Measurements from ENCODE around the gene WNT4. TPM values are rescaled to one million over a fixed set of nuclear protein-coding genes. Genes with fewer than 3 reads are reported as not detected.
A peak's percentile ranks its signal among the peaks of the same experiment; 100 is the strongest.

The WNT4 gene
- total RNA-seq, 1 experiment from 2014 or later = 0.29 TPM

GRCh38 chr1:22110016-22110415 is 32.9 kb downstream of the WNT4 start:
- DNase-seq (ENCODE audit: low read depth) = no peak

GRCh38 chr1:22108339-22109105 is 34.4 kb downstream of the WNT4 start:
- DNase-seq (ENCODE audit: low read depth) = no peak

GRCh38 chr1:22107126-22107525 is 35.8 kb downstream of the WNT4 start:
- no peak for DNase-seq (ENCODE audit: low read depth)

- DNase-seq (ENCODE audit: low read depth) = peak; percentile 40
These were observed 37.2 kb downstream of the WNT4 start for GRCh38 chr1:22105611-22106207.

GRCh38 chr1:22104865-22105437 is 37.9 kb downstream of the WNT4 start:
- DNase-seq (ENCODE audit: low read depth) = no peak

- no peak for DNase-seq (ENCODE audit: low read depth)
These were observed 38.8 kb downstream of the WNT4 start for GRCh38 chr1:22104094-22104493.

GRCh38 chr1:22102746-22103145 is 40.2 kb downstream of the WNT4 start:
- no peak for DNase-seq (ENCODE audit: low read depth)

- DNase-seq (ENCODE audit: low read depth) = no peak
These were observed 40.9 kb downstream of the WNT4 start for GRCh38 chr1:22101995-22102394.

- no peak for DNase-seq (ENCODE audit: low read depth)
These were observed 41.7 kb downstream of the WNT4 start for GRCh38 chr1:22101199-22101598.

- no peak for DNase-seq (ENCODE audit: low read depth)
These were observed 42.7 kb downstream of the WNT4 start for GRCh38 chr1:22100168-22100567.

GRCh38 chr1:22098752-22099151 is 44.1 kb downstream of the WNT4 start:
- no peak for DNase-seq (ENCODE audit: low read depth)

- DNase-seq (ENCODE audit: low read depth) = no peak
These were observed 46.4 kb downstream of the WNT4 start for GRCh38 chr1:22096463-22096862.

GRCh38 chr1:22096036-22096435 is 46.9 kb downstream of the WNT4 start:
- DNase-seq (ENCODE audit: low read depth) = no peak

GRCh38 chr1:22093513-22093912 is 49.4 kb downstream of the WNT4 start:
- DNase-seq (ENCODE audit: low read depth) = no peak

GRCh38 chr1:22092026-22092768 is 50.7 kb downstream of the WNT4 start:
- peak; percentile 71 for DNase-seq (ENCODE audit: low read depth)

- no peak for DNase-seq (ENCODE audit: low read depth)
These were observed 52.0 kb downstream of the WNT4 start for GRCh38 chr1:22090867-22091266.

GRCh38 chr1:22089787-22090186 is 53.1 kb downstream of the WNT4 start:
- no peak for DNase-seq (ENCODE audit: low read depth)

- no peak for DNase-seq (ENCODE audit: low read depth)
These were observed 53.7 kb downstream of the WNT4 start for GRCh38 chr1:22089134-22089571.

GRCh38 chr1:22088331-22088730 is 54.6 kb downstream of the WNT4 start:
- no peak for DNase-seq (ENCODE audit: low read depth)

GRCh38 chr1:22080191-22080590 is 62.7 kb downstream of the WNT4 start:
- DNase-seq (ENCODE audit: low read depth) = no peak

- no peak for DNase-seq (ENCODE audit: low read depth)
These were observed 64.8 kb downstream of the WNT4 start for GRCh38 chr1:22078133-22078532.

GRCh38 chr1:22077728-22078127 is 65.2 kb downstream of the WNT4 start:
- peak; percentile 10 for DNase-seq (ENCODE audit: low read depth)

Data from Daoy (cell line).